Mucosa of rectum (tissue), 2 donors: ENCODE measurements around the gene NADK2.

Experiments
- H3K27ac ChIP-seq, 2 donors: one replicate each; pipeline ENCODE4 v1.7.0; 2013; ENCODE audit warnings: inconsistent platforms in 2 of 2, low read depth in 2 of 2, low read length in 2 of 2
- H3K27me3 ChIP-seq, 2 donors: one replicate each; pipeline ENCODE4 v1.7.0; 2013; ENCODE audit warnings: low read length in 2 of 2; ENCODE audit not compliant: control insufficient read depth in 2 of 2, insufficient read depth in 2 of 2
- H3K36me3 ChIP-seq, 2 donors: one replicate each; pipeline ENCODE4 v1.7.0; 2013; ENCODE audit warnings: low read length in 2 of 2; ENCODE audit not compliant: control insufficient read depth in 2 of 2, insufficient read depth in 2 of 2
- H3K4me1 ChIP-seq, 2 donors: one replicate each; pipeline ENCODE4 v1.7.0; 2013; ENCODE audit warnings: low read length in 2 of 2, mild to moderate bottlenecking in 1 of 2; ENCODE audit not compliant: control insufficient read depth in 2 of 2, insufficient read depth in 2 of 2
- H3K4me3 ChIP-seq, 2 donors: one replicate each; pipeline ENCODE4 v1.7.0; 2013; ENCODE audit warnings: low read length in 2 of 2
- H3K9ac ChIP-seq, 2 donors: one replicate each; pipeline ENCODE4 v1.7.0; 2013; ENCODE audit warnings: low read length in 2 of 2, low read depth in 1 of 2, mild to moderate bottlenecking in 1 of 2
- H3K9me3 ChIP-seq, 2 donors: one replicate each; pipeline ENCODE4 v1.7.0; 2013; ENCODE audit warnings: low read length in 2 of 2; ENCODE audit not compliant: control insufficient read depth in 2 of 2
- donor health status: healthy.
- donor health status: Normal muscosa, but diverticular disease.

Gene NADK2

GRCh38 chr5:36170832-36171424 is 70.8 kb downstream of the NADK2 start:
- Histone ChIP-seq H3K9me3 (no peaks in the 10 kb centered on the region), H3K4me3 (no peak overlapping the region), H3K27me3 (no peaks in the 10 kb centered on the region), H3K4me1 (no peaks in the 10 kb centered on the region), H3K36me3 (peaks cover 37 to 67% of the 10 kb centered on the region in 2 donors), H3K9ac (no peak overlapping the region), H3K27ac (no peak overlapping the region)

DNA sequence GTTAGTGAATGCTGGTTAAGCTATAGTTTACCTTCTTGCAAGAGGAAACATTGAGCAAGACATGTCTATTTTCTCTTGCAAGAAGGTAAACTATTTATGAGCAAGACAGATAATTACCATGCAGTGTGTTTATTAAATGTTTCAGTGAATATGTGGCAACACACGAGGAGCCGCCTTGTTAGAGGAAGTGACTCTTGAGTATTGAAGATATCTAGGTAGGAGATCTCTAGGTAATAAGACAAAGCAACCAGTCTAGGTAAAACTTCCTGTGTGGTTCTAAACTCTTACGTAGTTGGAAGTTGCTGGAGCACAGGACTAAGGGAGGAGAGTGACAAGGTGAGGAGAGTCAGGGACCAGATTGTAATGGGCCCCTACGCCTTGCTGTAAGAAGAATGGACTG is 73.0 kb downstream of the NADK2 start:
- H3K27me3 ChIP-seq = no peaks in the 10 kb centered on the region
- no peaks in the 10 kb centered on the region for H3K9me3 ChIP-seq
- peaks cover 34 to 65% of the 10 kb centered on the region in 2 donors for H3K36me3 ChIP-seq
- no peak overlapping the region for H3K27ac ChIP-seq
- no peak overlapping the region for H3K9ac ChIP-seq
- no peak overlapping the region for H3K4me3 ChIP-seq
- H3K4me1 ChIP-seq = no peaks in the 10 kb centered on the region

DNA sequence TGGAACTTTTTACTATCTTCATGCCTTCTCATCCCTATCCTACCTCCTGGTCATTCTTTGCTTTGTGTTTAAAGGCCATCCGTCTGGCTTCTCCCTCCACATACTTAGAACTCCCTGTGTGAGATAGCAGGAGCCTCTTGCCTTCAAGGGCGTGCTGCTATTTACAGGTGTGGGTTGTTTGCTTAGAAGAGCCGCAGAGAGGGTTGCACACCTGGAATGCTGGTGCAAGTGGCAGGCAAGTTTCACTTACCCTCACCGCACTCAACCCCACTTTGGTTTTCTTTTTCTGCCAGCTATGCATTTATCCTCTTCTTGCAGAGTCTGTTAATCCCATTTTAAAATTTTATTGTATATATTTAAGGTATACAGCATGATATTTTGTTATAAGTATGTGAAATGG is 77.3 kb downstream of the NADK2 start:
- no peak overlapping the region for H3K4me3 ChIP-seq
- H3K36me3 ChIP-seq = peaks cover 33 to 56% of the 10 kb centered on the region in 2 donors
- no peaks in the 10 kb centered on the region for H3K9me3 ChIP-seq
- H3K27ac ChIP-seq = no peak overlapping the region
- H3K4me1 ChIP-seq = no peaks in the 10 kb centered on the region
- H3K27me3 ChIP-seq = no peaks in the 10 kb centered on the region
- H3K9ac ChIP-seq = no peak overlapping the region

GRCh38 chr5:36162810-36163486 is 78.8 kb downstream of the NADK2 start:
- Histone ChIP-seq H3K9me3 (no peaks in the 10 kb centered on the region), H3K9ac (no peak overlapping the region), H3K27ac (no peak overlapping the region), H3K4me1 (no peaks in the 10 kb centered on the region), H3K4me3 (no peak overlapping the region), H3K36me3 (peaks cover 25 to 45% of the 10 kb centered on the region in 2 donors), H3K27me3 (no peaks in the 10 kb centered on the region)

- H3K27ac ChIP-seq = no peak overlapping the region
- H3K36me3 ChIP-seq = peaks cover 23 to 35% of the 10 kb centered on the region in 2 donors
- no peak overlapping the region for H3K4me3 ChIP-seq
- no peaks in the 10 kb centered on the region for H3K27me3 ChIP-seq
- no peaks in the 10 kb centered on the region for H3K4me1 ChIP-seq
- no peaks in the 10 kb centered on the region for H3K9me3 ChIP-seq
- no peak overlapping the region for H3K9ac ChIP-seq
Measured at GRCh38 chr5:36161361-36161760, 80.4 kb downstream of the NADK2 start.

- Histone ChIP-seq H3K4me3 (no peak overlapping the region), H3K9ac (no peak overlapping the region), H3K36me3 (peaks cover 23 to 37% of the 10 kb centered on the region in 2 donors), H3K27me3 (no peaks in the 10 kb centered on the region), H3K9me3 (no peaks in the 10 kb centered on the region), H3K27ac (no peak overlapping the region), H3K4me1 (no peaks in the 10 kb centered on the region)
Measured at GRCh38 chr5:36160617-36161016, 81.1 kb downstream of the NADK2 start.

- Histone ChIP-seq H3K27ac (no peak overlapping the region), H3K9ac (no peak overlapping the region), H3K36me3 (peaks cover 13 to 30% of the 10 kb centered on the region in 2 donors), H3K4me3 (no peak overlapping the region), H3K9me3 (no peaks in the 10 kb centered on the region), H3K4me1 (peaks cover 0 to 1% of the 10 kb centered on the region in 2 donors), H3K27me3 (no peaks in the 10 kb centered on the region)
Measured at GRCh38 chr5:36158144-36158543, 83.6 kb downstream of the NADK2 start.

GRCh38 chr5:36156619-36157018 is 85.1 kb downstream of the NADK2 start:
- H3K9ac ChIP-seq = no peak overlapping the region
- peaks cover 10 to 20% of the 10 kb centered on the region in 2 donors for H3K36me3 ChIP-seq
- no peaks in the 10 kb centered on the region for H3K9me3 ChIP-seq
- H3K4me3 ChIP-seq = no peak overlapping the region
- H3K27ac ChIP-seq = no peak overlapping the region
- H3K27me3 ChIP-seq = no peaks in the 10 kb centered on the region
- H3K4me1 ChIP-seq = peaks cover 5 to 7% of the 10 kb centered on the region in 2 donors

DNA sequence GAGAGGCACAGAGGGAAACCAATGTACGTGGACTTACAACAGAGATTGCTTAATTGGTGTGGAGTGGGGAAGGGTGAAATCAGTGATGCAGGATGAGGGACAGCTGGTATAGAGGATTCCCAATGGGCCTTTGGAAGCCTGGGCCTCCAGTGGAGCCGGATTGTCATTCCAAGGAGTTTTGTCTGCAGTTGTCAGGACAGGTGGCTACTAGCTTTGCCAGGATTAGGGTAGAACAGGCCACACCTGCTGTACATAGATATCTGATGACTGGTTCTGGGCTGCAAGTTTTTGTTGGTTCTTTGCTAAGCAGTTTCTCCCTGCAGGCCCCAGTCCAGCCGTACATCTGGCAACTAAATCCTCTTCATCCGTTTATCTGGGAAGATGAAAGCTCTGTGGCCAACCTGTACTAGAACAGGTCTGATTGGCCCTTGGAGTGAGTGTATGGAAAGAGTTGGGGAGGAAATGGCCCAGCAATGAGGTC is 85.6 kb downstream of the NADK2 start:
- no peak overlapping the region for H3K4me3 ChIP-seq
- H3K27me3 ChIP-seq = no peaks in the 10 kb centered on the region
- no peak overlapping the region for H3K27ac ChIP-seq
- no peaks in the 10 kb centered on the region for H3K9me3 ChIP-seq
- peaks cover 6 to 20% of the 10 kb centered on the region in 2 donors for H3K36me3 ChIP-seq
- H3K9ac ChIP-seq = no peak overlapping the region
- H3K4me1 ChIP-seq = peaks cover 5 to 7% of the 10 kb centered on the region in 2 donors

GRCh38 chr5:36155291-36155690 is 86.4 kb downstream of the NADK2 start:
- no peak overlapping the region for H3K27ac ChIP-seq

More at GRCh38 chr5:36155291-36155690, 86.4 kb downstream of the NADK2 start:
- Histone ChIP-seq H3K27me3 (no peaks in the 10 kb centered on the region), H3K9me3 (no peaks in the 10 kb centered on the region), H3K4me3 (no peak overlapping the region), H3K36me3 (peaks cover 6 to 15% of the 10 kb centered on the region in 2 donors), H3K4me1 (peaks cover 5 to 7% of the 10 kb centered on the region in 2 donors), H3K9ac (no peak overlapping the region)
